ENCODE measurements around the gene VWA2. TPM values are rescaled to one million over a fixed set of nuclear protein-coding genes. Genes with fewer than 3 reads are reported as not detected.

VWA2 gene
- total and polyA plus RNA-seq, 2 donors (not counting 3 experiments of a cell fraction or from before 2014, with no cell fraction given): not detected

DNA sequence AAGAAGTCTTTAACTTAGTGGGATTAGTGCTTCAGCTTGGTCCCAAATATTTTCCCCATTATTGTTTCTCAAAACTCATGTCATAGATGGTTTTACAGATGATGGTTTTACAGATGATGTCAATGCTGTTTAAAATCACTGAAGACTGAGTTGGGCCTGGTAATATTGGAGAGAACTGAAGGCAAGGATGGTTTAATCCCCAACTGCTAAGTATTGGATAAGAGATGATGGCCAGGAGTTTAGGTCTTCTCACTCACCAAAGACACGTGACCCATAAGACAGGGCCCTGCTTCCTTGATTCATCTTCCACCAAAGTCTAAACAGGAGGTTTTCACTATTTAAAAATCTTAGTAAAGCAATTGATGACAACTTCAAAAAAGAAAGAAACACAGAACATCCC, 56.3 kb downstream of the VWA2 start:
- H3K36me3 ChIP-seq (ENCODE audit: control insufficient read depth in 2 of 2, extremely low read depth in 1 of 2, insufficient read depth in 2 of 2, low read length in 2 of 2): no peaks in the 10 kb centered on the region
- DNase-seq (ENCODE audit: low read depth, low spot score) (peak; percentile 17), FAIRE-seq (no peak)
- intact Hi-C loops (cut with micrococcal nuclease) (no loop called here), dilution Hi-C loops (cut with MboI; ENCODE audit: extremely low pct_ligation_motif_present, low sequenced_read_pairs) (no loop called here)
- no peaks in the 10 kb centered on the region for H4K20me1 ChIP-seq (replicated peaks; ENCODE audit: control insufficient read depth, extremely low read depth, insufficient read depth, low read length)
- H3K9me3 ChIP-seq (replicated peaks; ENCODE audit: control insufficient read depth, insufficient read depth, low read length): no peaks in the 10 kb centered on the region
- no TSS peak for BruUV-seq (replicated peaks)
- ChIA-PET POLR2A (no interaction called here), CTCF (interaction anchor here (1.1 kb wide), 1 partner anchor 9 kb away, joined by 5 read pairs; no protein-coding TSS in a partner anchor)
- no peak overlapping the region for H3K9ac ChIP-seq (replicated peaks; ENCODE audit: extremely low read depth, insufficient read depth, low read length)
- TF ChIP-seq EZH2 (IDR thresholded peaks at IDR 0.05; ENCODE audit: borderline replicate concordance, low read depth, low read length, severe bottlenecking) (no peak), MYC (IDR thresholded peaks at IDR 0.05; ENCODE audit: low read depth, low read length) (no peak), JUN (IDR thresholded peaks at IDR 0.05; ENCODE audit: borderline replicate concordance, insufficient read depth, insufficient read length, low read depth) (no peak), POLR2A (IDR thresholded peaks at IDR 0.05; ENCODE audit: low read depth, low read length) (no peak), GATA2 (IDR thresholded peaks at IDR 0.05; ENCODE audit: insufficient read depth, insufficient read length, low read depth, low read length) (no peak), FOS (IDR thresholded peaks at IDR 0.05; ENCODE audit: borderline replicate concordance, insufficient read depth, low read length) (no peak), POLR2AphosphoS5 (IDR thresholded peaks at IDR 0.05; ENCODE audit: insufficient read depth, low read depth, low read length) (no peak)
- TF ChIP-seq, protein P1, sequence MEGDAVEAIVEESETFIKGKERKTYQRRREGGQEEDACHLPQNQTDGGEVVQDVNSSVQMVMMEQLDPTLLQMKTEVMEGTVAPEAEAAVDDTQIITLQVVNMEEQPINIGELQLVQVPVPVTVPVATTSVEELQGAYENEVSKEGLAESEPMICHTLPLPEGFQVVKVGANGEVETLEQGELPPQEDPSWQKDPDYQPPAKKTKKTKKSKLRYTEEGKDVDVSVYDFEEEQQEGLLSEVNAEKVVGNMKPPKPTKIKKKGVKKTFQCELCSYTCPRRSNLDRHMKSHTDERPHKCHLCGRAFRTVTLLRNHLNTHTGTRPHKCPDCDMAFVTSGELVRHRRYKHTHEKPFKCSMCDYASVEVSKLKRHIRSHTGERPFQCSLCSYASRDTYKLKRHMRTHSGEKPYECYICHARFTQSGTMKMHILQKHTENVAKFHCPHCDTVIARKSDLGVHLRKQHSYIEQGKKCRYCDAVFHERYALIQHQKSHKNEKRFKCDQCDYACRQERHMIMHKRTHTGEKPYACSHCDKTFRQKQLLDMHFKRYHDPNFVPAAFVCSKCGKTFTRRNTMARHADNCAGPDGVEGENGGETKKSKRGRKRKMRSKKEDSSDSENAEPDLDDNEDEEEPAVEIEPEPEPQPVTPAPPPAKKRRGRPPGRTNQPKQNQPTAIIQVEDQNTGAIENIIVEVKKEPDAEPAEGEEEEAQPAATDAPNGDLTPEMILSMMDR (IDR thresholded peaks at IDR 0.05; ENCODE audit: extremely low read depth in 1 of 2, insufficient read depth in 1 of 2, low read depth in 1 of 2, low read length in 2 of 2): no peak
- TF ChIP-seq, protein P2, sequence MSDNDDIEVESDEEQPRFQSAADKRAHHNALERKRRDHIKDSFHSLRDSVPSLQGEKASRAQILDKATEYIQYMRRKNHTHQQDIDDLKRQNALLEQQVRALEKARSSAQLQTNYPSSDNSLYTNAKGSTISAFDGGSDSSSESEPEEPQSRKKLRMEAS (IDR thresholded peaks at IDR 0.05; ENCODE audit: insufficient read depth, insufficient read length): no peak
- no peak overlapping the region for H3K4me3 ChIP-seq (replicated peaks in 1 of 3; ENCODE audit: insufficient read depth in 1 of 3, low read depth in 1 of 3, low read length in 3 of 3)
- no peak overlapping the region for H2AFZ ChIP-seq (ENCODE audit: low read depth, low read length)
- no peak overlapping the region for H3K4me2 ChIP-seq (ENCODE audit: insufficient read depth, low read length)
- no peaks in the 10 kb centered on the region for H3K4me1 ChIP-seq (ENCODE audit: control insufficient read depth, extremely low read depth, insufficient read depth, low read length)
- no peaks in the 10 kb centered on the region for H3K79me2 ChIP-seq (ENCODE audit: control insufficient read depth, insufficient read depth, low read length)
- H3K27me3 ChIP-seq (ENCODE audit: control insufficient read depth in 2 of 2, insufficient read depth in 2 of 2, low read length in 2 of 2): peaks cover 0 to 2% of the 10 kb centered on the region in 2 experiments
- no peaks in the 10 kb centered on the region for H3K9me1 ChIP-seq (replicated peaks; ENCODE audit: control insufficient read depth, extremely low read depth, insufficient read depth, low read length)
- H3K27ac ChIP-seq (ENCODE audit: insufficient read depth, low read depth, low read length): no peak overlapping the region
